Nephron progenitor cell (in vitro differentiated cells): Measurements from ENCODE around the gene IFT81.
A peak's percentile ranks its signal among the peaks of the same experiment; 100 is the strongest.

Experiments used
- DNase-seq: peaks from one replicate; pipeline ENCODE4 v3.0.0; 2021
- H3K27ac Mint-ChIP-seq: 2 replicates; pipeline ENCODE4 v1.8.0; 2021; ENCODE audit warnings: mild to moderate bottlenecking, moderate library complexity, mixed read lengths
- H3K27me3 Mint-ChIP-seq: 2 replicates; pipeline ENCODE4 v1.8.0; 2021; ENCODE audit warnings: mild to moderate bottlenecking, low read depth, mixed read lengths; ENCODE audit not compliant: poor library complexity
- H3K36me3 Mint-ChIP-seq: 2 replicates; pipeline ENCODE4 v1.8.0; 2021; ENCODE audit warnings: low read depth, mixed read lengths
- H3K4me1 Mint-ChIP-seq: 2 replicates; pipeline ENCODE4 v1.8.0; 2021; ENCODE audit warnings: mixed read lengths
- H3K4me3 Mint-ChIP-seq: 2 replicates; pipeline ENCODE4 v1.8.0; 2021; ENCODE audit warnings: mild to moderate bottlenecking, moderate library complexity, mixed read lengths
- H3K9me3 Mint-ChIP-seq: 2 replicates; pipeline ENCODE4 v1.8.0; 2021; ENCODE audit warnings: mild to moderate bottlenecking, moderate library complexity, mixed read lengths
- TF ChIP-seq, protein P1 (sequence below): fragments of 200-600 bp; sonication (generic); IDR thresholded peaks from 2 replicates; pipeline ENCODE4 v1.5.0; 2021; ENCODE audit warnings: antibody characterized with exemption

IFT81 gene

GRCh38 chr12:110122929-110123328 is 1.2 kb upstream of the IFT81 start:
- peaks cover 7% of the 10 kb centered on the region for H3K36me3 Mint-ChIP-seq
- DNase-seq = no peak
- peaks cover 41% of the 10 kb centered on the region for H3K27me3 Mint-ChIP-seq
- H3K4me1 Mint-ChIP-seq = peaks cover 26% of the 10 kb centered on the region
- no peaks in the 10 kb centered on the region for H3K9me3 Mint-ChIP-seq
- H3K27ac Mint-ChIP-seq = no peak overlapping the region
- no peak overlapping the region for H3K4me3 Mint-ChIP-seq
- TF ChIP-seq, protein P1, sequence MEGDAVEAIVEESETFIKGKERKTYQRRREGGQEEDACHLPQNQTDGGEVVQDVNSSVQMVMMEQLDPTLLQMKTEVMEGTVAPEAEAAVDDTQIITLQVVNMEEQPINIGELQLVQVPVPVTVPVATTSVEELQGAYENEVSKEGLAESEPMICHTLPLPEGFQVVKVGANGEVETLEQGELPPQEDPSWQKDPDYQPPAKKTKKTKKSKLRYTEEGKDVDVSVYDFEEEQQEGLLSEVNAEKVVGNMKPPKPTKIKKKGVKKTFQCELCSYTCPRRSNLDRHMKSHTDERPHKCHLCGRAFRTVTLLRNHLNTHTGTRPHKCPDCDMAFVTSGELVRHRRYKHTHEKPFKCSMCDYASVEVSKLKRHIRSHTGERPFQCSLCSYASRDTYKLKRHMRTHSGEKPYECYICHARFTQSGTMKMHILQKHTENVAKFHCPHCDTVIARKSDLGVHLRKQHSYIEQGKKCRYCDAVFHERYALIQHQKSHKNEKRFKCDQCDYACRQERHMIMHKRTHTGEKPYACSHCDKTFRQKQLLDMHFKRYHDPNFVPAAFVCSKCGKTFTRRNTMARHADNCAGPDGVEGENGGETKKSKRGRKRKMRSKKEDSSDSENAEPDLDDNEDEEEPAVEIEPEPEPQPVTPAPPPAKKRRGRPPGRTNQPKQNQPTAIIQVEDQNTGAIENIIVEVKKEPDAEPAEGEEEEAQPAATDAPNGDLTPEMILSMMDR = no peak

DNA sequence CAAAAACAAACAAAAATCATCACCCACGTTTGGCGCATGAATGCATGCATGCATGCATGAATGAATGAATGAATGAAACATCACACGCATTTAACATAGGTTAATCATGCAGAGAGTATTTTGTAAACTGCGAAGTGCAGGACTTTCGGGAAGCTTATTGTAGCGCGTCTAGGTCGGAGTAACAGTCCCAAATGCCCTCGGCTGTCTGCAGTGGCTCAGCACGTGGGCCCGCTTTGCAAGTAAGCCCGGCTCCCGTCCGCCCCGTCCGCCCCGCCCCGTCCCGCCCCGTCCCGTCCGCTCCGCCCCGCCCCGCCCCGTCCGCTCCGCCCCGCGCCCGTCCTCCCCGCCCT is 263 bp upstream of the IFT81 start:
- Mint-ChIP-seq H3K9me3 (no peaks in the 10 kb centered on the region), H3K27me3 (peaks cover 35% of the 10 kb centered on the region), H3K4me1 (peaks cover 26% of the 10 kb centered on the region), H3K4me3 (peak overlapping the region; percentile 57), H3K27ac (no peak overlapping the region), H3K36me3 (peaks cover 17% of the 10 kb centered on the region)
- TF ChIP-seq, protein P1 = no peak
- DNase-seq = no peak

GRCh38 chr12:110126557-110126956 is 2.4 kb downstream of the IFT81 start:
- Mint-ChIP-seq H3K4me3 (peak overlapping the region; percentile 95), H3K27ac (peak overlapping the region; percentile 84), H3K4me1 (peaks cover 26% of the 10 kb centered on the region), H3K27me3 (peaks cover 19% of the 10 kb centered on the region), H3K36me3 (peaks cover 29% of the 10 kb centered on the region), H3K9me3 (no peaks in the 10 kb centered on the region)
- TF ChIP-seq, protein P1 = no peak
- no peak for DNase-seq

GRCh38 chr12:110134691-110135411 is 10.7 kb downstream of the IFT81 start:
- peak overlapping the region; percentile 87 for H3K27ac Mint-ChIP-seq
- H3K4me1 Mint-ChIP-seq = no peaks in the 10 kb centered on the region
- H3K36me3 Mint-ChIP-seq = peaks cover 70% of the 10 kb centered on the region
- H3K4me3 Mint-ChIP-seq = no peak overlapping the region
- no peak for DNase-seq
- TF ChIP-seq, protein P1 = no peak
- no peaks in the 10 kb centered on the region for H3K27me3 Mint-ChIP-seq
- H3K9me3 Mint-ChIP-seq = no peaks in the 10 kb centered on the region

DNA sequence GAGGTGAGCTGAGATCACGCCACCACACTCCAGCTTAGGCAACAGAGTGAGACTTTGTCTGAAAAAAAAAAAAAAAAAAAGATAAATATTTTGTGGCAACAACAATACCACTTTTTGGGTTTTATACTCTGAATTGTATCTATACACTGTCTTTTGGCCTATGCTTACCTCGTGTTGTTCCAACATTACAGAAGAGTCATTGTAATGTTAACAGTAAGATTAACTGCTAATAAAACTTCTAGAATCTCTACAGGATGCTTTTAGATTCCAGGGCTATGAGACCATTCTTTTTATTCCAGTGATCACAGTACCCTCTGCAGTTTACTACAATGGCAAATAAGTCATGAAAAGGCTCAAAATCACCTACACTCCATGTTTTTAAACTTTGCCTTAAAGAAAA is 11.6 kb downstream of the IFT81 start:
- DNase-seq = no peak
- Mint-ChIP-seq H3K27ac (no peak overlapping the region), H3K4me3 (no peak overlapping the region), H3K36me3 (peaks cover 73% of the 10 kb centered on the region), H3K9me3 (no peaks in the 10 kb centered on the region), H3K27me3 (no peaks in the 10 kb centered on the region), H3K4me1 (no peaks in the 10 kb centered on the region)
- TF ChIP-seq, protein P1 = no peak

DNA sequence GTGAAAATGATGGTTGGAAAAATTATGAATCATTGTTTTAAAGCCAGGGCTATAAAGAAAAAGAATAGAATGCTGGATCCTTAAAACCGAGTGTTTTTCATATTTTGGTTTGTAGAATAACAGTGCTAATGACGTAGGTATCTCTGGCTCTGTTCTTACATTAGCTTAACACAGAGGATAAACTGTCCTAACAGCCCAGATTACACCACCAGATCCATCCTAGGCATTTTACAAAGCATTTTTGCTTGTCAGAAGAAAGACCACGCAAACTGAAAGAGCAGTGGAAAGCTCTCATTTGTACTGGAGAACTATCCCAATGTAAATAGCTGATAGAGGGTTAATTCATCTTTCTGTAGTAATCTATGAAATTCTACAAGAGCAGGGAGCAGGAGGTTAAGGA is 13.6 kb downstream of the IFT81 start:
- H3K4me1 Mint-ChIP-seq = no peaks in the 10 kb centered on the region
- H3K4me3 Mint-ChIP-seq = no peak overlapping the region
- H3K27ac Mint-ChIP-seq = no peak overlapping the region
- peaks cover 64% of the 10 kb centered on the region for H3K36me3 Mint-ChIP-seq
- no peaks in the 10 kb centered on the region for H3K9me3 Mint-ChIP-seq
- no peak for DNase-seq
- no peaks in the 10 kb centered on the region for H3K27me3 Mint-ChIP-seq
- TF ChIP-seq, protein P1 = no peak
